ENCODE measurements around the gene SEMA3F.
"Not testable (repeated sequence)": the region's sequence is repeated elsewhere in the genome, so short reads cannot be mapped to it uniquely, and the experiment has no call there.

Gene SEMA3F

DNA sequence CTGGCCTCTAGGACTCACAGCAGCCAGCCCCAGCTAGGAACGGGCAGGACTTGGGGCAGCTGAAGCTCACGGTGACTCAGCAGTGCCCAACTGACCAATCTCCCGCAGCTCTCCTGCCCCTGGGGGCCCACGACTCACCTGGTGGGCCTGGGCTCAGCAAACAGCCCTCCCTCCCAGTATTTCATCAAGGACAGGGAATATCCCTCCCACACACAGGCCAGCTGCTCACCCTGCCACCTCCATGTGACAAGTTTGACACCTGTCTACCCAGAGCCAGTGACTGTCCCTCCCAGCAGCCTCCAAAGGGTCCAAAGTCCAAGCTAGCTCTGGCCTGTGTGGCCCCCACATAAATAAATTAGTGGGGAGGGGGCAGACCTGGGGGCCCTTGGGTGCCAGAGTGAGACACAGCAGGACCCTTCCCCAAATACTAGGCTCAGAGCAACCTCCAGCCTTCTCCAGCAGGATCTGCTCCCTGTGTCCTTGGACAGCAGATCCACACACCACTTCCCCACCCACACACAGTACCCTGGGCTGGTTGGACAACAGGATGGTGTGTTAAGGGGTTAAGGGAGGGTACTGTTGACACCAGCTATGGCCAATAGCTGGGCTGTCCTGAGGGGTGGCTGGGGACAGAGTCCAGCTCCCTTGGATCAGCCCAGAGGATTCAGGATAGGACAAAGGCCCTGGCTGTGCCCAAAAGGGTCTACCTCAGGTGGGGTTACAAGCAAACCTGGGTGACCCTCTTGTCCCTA, 40.6 kb downstream of the SEMA3F start:
- no peak for DNase-seq

DNA sequence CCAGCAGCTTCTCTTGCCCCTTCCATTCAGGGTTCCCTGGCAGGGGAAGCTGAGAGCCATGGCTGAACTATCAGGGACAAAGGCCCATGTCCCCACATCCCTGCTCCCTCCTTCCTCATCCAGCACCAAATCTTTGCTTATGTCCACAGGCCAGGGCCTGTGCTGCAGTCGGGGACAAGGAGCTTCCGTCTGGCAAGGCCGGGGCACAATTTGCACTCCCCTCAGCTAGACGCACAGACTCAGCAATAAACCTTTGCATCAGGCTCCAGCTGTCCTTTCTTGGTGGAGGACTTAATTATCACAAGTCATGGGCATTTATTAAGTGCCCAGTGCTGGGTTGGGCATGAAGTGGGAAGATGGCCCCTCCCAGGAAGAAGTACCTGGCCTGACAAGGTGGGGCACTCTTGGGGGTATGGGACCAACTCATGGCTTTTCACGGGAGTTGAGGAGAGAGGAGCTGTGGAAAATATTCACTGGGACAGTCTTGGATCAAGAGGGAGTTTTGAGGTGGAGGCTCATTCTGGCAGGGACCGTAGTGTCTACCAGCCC, 41.2 kb downstream of the SEMA3F start:
- DNase-seq, result no peak

DNA sequence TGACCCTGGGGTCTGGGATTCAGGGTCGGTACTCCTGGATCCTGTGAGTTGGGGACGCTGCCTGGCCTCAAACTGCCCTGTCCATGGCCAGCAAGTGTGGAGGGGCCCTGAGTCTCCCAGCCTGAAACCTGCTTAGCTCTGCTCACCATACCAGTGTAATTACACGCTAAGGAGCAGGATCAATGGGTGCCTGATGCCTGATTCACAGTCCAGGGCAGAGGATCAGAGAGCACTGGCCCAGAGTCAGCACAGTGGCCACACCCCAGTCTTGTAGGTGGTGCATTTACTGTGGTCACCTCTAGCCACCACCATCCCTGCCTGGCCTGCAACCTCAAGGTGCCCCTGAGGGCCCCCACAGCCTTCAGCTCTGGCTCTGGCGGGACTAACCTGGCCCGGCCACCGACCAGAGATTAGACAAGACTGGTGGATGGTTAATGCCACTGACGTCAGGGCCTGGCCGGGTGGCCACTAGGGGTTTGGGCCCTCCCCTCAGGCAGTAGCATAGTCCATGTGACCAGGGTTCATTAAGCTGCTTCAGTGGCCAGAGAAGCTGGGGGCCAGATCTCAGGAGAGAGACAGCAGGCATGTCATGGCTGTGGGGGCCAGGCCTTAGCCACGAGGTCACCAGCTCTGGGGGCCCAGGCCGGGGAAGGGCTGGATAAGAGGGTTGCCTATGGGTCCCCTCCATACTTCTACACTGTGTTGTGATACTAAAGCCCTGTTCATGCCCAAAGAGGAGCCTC, 46.6 kb downstream of the SEMA3F start:
- DNase-seq, result no peak

DNA sequence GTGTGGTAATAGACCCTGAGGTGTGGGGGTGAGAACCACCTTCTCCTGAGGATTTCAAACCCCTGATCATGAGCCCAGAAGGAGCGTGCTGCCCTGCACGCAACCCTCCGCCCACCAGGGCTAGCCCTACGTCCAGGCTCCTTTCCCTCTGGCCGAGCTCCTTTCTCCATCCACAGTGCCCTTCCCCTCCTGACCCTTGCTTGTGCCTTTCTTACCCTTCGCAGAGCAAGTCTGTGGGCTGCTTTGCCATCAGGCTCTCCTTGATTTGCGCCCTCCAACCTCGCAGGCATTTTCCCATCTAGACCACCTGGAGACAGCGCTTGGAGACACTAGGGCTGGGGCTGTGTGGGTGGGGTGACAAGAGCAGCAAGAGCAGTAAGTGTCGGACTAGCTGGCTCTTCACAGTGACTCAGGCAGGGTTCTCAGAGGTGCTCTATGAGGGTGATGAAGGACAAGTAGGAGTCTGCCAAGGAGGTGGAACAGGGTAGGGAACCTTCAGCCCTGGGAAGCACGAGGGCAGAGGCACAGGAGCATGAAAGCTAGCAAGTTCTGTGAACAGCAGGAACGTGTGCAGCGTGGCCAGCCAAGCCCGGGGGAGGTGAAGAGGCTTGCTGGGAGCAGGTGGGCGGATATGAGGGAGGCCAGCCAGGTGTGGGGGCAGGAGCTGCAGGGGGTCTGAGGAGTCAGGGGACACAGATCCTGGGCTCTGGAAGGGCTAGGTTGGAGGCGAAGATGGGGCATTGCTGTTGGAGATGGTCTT, 47.4 kb downstream of the SEMA3F start:
- DNase-seq, result no peak

DNA sequence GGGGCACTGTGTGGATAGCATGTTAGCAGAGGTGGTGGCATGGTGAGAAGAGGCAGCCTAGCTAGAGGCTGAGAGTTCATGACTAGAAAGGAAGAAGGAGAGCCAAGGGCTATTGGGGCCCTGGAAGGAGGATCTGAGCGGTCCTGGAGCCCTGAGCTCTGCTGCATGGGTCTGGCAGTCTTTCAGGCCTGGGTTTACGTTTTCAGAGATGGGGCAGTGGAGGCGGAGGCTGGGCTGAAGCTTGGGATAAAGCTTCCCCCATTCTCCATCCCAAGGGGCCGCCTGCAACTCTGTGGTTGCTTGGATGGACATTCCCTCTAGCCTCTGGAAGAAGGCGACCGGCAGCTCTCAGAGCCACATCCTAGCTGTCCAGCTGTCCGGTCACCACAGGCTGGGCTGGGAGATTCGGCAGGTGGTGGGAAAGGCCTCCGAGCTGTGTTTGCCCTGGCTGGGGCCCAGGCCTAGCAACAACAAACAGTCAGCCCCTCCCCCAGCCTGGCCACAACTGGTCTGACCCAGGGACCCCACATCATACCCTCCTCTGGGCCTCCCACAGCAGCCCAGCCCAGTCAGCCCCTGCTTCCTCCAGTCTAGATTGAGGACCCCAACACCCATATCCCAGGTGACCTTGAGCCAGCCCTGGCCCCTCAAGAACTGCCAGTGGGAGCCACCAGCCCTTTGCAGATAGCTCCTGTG, 48.1 kb downstream of the SEMA3F start:
- no peak for DNase-seq

DNA sequence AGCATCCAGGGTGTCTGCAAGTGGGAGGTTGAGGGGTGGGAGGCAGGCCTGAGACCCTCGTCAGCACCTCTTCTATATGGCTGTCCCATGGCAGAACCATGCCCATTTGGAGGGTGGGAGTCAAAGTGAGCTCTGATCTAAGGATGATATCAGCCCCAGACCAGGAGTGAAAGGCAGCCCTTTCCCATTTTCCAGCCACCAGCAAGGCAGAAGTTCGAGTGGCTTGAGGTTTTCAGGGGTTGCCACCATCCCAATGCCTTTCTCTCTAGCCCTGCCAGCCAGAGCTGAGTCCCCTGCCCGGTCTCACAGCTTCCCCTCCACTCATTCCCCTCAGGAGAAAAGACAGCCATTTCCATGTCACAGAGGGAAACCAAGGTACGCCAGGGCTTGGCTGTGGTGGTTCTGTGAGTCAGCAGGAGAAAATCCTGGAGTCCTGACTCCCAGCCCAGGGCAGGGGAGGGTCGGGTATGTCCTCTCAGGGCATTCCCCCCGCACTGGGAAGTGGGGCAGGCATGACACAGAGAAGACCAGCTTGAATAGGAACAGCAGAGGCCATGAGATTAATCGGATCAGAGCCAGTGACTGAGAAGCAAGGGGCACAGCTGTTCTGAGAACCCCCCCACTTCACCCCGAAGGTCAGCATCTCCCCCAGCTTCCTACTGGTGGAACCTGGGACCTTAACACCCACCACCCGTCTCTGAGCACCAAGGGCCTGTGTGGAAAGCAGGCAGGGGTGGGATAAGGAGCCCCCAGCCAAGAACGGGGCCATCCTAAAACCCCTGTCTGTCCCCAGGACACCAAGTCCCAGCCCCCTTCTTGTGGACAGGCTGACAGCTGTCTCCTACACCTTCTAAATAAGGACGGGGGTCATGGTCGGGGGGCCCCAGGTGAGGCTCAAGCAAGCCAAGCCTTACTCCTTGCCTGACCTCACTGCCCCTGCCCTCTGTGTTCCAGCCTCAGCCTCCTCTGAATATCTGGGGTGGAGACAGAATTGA, 49.0 kb downstream of the SEMA3F start:
- no peak for DNase-seq

DNA sequence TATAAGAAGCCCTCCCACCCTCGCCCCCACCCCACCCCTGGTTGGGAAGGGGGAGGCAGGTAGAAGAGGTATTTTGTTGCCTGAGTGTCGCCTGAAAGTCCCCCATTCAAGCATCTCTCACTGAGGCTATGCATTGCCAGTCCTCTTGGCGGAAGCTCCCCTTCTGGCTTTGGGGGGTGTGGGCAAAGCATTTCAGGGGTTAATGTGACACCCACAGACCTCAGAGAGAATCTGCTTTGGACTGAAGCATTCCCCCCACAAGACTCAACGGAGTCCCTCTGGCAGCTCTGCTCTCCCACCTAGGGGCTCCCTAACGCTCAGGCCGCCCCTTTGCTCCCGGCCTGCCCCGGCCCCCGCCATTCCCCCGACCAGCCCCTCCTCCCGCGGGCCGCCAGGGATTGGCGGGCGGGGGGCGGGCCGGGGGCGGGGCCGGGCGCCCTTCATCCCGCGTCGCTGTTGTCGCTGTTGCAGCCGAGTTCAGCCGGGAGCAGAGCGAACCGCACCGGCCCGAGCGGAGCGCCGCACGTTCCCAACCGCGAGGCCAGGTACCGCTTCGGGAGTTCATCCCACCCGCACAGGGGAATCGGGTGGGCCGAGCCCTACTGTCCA, 49.8 kb downstream of the SEMA3F start, which contains the start of gene SLC38A3:
Gene SLC38A3, plus strand, starts transcription at position 468 of the 609 bp plus-strand sequence. CDS start 8,929 bp downstream, outside the sequence.
- DNase-seq, result peak; percentile 32

DNA sequence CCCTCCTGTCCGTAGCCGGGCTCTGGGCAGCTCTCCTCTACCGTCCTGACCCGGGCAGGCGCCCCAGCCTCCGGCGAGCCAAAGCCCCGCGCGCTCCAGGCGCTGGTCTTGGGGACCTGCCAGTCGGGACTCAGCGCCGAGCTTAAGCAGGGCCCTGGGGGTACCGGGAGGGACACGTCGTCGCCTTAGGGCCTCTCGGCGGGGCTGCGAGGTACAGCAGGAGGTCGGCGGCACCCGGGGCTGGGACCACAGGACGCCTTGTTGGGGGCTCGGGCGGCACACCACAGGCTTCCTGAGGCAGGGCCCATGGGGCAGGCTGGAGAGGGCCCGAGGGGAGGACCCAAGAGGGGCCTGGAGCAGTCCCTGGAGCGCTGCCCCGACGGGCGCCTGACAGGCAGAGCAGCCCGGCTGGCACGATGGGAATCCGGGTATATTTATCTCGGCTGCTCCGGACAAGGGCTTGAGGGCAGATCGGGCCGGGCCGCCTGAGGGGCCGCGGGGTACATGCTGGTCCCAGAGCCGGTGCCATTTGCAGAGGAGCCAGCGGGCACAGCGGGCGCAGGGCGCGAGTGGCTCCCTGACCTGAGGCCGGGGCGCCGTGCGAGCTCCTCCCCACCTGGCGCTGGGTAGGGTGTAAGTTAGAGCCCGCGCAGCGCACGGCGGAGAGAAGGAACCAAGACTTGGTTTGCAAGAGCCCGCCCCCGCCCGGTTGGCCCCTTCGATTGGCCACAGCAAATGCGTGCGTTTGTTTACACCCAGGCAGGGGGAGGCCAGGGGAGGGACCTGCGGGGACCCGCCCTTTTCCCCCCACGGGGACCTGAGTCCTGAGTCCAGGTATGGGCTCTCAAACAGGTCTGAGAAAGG, 50.5 kb downstream of the SEMA3F start:
- no peak for DNase-seq

DNA sequence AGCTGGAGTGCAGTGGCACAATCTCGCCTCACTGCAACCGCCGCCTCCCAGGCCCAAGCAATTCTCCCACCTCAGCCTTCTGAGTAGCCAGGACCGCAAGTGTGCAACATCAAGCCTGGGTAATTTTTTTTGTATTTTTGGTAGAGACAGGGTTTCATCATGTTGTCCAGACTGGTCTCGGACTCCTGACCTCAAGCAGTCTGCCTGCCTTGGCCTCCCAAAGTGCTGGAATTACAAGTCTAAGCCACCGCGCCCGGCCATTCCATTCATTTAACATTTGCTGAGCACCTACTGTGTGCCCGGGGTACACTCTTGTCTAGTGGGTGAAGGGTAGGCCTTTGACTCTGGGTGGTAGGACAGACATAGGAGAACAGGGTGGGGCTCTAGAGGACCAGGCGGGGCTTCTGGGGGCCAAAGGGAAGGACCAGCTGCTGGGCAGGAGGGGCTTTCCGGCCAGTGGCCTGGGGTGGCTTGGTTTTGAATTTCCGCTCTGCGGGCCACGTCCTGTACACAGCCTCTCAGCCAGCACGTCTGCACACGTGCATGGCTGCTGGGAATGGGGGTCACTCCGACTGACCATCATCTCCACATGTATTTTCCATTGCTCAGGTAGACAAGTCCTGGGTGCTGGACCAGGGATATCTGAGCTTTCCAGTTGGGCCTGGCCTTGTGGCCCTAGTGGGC, 52.4 kb downstream of the SEMA3F start:
- DNase-seq, result no peak

DNA sequence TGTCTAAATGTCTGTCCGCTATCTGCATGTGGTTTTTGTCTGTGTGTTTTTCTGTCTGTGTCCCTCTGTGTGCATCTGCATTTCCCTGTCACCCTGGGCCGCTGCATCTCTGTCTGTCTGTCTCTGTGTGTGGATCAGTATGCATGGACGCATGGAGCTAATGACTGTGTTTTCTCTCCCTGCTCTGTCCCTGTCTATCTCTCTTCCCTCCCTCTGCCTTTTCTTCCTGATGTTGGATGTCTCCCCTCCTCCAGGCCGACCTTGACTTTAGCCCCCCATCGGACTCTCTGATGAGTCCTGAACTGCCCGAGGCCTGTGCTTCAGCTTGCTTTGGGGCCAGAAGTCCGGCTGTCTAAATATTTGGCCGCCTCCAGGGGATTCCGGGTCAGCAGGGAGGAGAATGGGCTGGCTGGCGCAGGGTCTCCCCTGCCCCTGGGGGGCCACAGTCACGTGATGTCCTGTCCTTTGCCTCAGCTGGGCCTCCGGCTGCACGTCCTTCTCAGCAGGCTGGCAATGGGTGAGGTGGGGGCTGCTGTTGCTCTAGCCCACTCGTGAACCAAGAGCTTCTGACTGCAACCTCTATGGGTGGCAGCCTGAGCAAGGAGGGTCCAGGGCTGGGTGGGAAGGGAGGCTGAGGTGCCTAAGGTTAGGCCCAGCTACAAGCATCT, 53.7 kb downstream of the SEMA3F start:
- no peak for DNase-seq

DNA sequence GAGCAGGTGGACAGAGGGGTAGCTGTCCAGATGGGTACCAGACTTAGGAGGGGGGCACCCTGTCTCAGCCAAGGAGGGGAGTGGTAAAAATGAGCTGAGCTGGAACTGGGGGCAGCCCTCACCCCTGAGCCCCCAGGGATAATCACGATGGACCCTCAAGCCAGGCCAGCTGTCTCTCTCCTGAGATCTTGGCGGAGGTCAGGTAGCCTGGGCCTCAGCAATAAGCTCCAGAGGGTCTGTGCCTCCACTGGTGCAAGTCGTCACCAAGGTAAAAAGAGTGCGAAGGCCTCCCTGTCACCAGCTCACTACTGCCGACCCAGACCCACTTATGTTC, 55.0 kb downstream of the SEMA3F start:
- no peak for DNase-seq

DNA sequence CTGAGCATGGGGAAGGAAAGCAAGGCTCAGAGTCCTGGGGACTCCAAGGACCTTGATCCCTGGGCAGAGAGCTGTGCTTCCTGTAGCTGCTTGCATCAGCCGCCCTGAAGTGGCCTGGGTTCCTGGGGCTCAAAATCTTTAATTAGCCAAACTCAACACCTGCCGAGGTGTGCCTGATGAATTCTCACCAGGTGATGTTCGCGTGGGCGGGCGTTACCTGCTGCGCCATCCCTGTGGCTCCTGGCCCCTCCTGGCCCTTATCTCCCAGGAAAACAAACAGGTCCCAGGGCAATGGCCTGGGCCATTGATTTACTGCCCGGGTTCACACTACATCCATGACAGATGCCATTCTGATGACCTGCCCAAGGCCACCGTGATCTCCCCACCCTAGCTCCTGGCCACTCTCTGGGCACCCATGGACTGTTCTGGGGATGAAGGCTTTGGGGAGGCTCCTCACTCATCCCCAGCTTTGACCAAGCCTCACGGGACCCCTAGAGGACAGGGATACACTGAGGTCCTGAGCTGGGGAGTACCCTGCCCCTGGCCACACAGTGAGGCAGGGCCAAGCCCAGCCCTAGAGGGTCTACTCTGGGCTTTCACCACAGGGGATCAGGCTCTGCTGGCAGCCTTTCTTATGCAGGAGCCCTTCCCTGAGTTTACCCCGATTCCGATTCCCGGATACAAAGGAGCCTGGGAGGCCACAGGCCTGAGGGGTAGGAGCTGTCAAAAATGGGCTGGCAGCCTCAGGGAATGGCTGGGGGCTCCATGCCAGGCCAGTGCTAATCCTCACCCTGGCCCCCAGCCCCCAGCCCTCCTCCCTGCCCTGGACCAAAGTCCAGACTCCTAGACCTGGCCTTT, 55.6 kb downstream of the SEMA3F start:
- no peak for DNase-seq

DNA sequence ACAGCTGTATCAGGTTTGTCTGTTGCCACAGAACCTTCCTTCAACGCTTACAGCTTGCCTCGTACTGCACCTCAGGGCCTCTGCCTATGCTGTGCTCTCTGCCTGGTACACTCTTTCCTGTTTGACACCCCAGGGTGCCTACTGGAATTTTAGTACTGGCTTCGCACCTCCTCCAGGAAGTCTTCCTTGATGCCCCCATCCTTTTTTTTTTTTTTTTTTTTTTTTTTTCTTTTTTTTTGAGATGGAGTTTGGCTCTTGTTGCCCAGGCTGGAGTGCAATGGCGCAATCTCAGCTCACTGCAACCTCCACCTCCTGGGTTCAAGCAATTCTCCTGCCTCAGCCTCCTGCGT, 56.2 kb downstream of the SEMA3F start:
- DNase-seq, result not testable (repeated sequence)

DNA sequence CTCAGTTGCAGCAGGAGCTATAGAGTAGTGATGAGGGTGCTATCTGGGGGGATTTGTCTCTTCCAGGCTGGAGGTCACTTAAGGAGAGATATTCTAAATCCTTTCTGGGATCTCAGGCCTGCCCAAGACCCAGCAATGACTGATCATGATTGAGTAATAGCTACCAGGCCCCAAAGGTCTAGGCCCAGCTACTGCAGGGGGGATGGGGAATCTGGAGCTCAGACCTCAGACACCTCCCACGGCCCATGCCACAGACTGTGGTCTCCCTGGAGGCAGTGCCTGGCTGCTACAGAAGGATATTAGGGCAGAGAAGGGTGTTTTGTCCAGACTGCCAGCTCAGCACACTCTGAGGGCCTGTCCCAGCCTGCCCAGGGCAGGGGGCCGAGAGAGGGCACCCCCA, 56.8 kb downstream of the SEMA3F start:
- DNase-seq, result no peak

DNA sequence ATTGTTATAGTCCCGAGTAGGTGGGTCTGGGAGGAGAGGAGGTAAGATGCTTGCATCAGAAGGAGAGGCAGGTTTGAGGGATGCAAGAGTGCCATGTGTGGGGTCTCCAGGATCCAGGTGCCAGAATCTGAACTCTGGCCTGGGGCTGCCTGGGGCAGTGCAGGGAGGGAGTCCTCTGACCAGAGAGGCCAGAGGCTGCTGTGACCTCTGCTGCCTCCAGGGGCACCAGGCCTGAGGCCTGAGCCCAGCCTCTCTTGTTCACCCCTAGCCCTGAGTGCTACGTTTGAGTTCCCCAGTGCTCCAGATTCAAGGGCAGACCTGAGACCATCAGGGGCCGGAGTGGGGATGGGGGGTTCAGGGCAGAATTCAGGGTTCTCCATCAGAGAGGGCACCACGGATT, 57.4 kb downstream of the SEMA3F start:
- DNase-seq, result no peak

DNA sequence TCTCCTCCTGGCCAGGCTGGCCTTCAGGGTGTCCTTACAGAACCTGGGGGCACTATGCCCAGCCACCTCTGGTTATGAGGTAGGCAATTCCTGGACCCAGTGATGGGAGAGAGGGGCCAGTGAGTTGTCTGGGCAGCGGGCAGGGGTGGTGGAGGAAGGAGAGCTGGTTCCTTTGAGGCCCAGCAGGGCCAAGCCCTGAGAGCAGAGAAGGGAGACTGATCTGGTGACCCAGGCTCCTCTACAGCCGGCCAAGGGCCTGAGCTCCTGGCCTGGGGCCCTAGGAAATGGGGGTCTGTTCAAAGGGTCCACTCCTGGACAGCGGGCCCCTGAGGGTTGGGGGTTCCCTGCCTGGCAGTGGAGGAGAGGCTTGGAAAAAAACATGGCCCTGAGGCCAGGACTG, 57.8 kb downstream of the SEMA3F start:
- DNase-seq, result no peak

DNA sequence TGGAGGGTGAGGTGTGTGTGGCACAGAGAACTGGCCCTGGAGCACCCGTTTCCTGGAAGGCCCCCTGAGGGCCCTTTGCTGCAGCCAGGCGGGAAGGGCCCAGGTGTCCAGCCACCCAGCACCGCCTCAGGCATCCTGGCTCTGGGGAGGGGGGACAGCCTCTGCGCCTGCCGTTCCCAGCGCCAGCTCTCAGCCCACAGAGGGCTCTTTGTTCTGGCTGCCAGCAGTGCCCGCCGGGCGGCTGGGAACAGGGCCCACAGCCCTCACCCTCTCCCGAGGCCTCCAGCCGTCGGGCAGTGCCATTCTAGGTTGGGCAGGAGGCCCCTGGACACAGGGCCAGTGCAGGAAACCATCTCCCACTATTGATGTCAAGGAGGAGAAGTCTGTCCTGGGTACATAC, 58.2 kb downstream of the SEMA3F start:
- no peak for DNase-seq

DNA sequence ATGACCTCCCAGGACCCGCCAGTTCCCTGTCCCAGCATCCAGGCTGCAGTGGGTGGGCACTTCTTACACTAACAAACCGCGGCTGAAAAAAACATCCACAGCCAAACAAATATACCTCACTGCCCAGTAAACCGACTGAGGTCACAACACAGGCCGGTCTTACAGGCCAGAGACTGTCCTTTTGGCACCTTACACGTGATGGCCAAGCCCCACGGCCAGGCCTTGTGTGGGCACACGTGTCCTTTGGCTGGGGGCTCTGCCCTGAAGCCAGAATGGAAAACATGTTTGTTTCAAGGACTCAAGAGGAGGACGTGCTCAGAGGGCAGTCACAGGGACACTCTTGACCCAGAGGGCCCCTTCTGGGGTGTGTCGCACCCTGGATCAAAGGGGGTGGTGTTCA, 59.7 kb downstream of the SEMA3F start:
- DNase-seq, result no peak

Data from NCI-H2171 (cell line).